ENCODE measurements around the gene MOB3A.

The MOB3A gene

GRCh38 chr19:2123682-2124387 lies 27.7 kb upstream of the MOB3A start:
- DNase-seq (ENCODE audit: low spot score) = no peak

GRCh38 chr19:2122982-2123381 lies 26.9 kb upstream of the MOB3A start:
- no peak for DNase-seq (ENCODE audit: low spot score)

DNA sequence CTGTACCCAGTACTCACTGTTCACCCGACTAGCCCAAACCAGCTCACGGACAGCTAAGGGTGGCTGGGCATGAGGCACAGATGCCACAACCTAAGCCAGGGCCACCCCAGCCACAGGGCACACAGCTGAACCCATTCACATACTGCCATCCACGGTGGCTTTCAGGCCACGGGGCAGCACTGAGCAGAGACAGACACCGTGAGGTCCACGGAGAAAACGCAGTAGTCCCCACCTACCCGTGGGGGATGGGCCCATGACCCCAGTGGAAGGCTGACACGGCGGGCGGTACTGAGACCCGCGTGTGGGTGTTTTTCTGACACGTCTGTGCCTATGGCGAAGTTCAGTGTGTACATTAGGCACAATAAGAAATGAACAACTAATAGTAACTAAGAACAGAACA lies 26.1 kb upstream of the MOB3A start:
- DNase-seq (ENCODE audit: low spot score) = no peak

GRCh38 chr19:2121416-2122051 lies 25.4 kb upstream of the MOB3A start:
- no peak for DNase-seq (ENCODE audit: low spot score)

- no peak for DNase-seq (ENCODE audit: low spot score)
Measured at GRCh38 chr19:2120821-2121220, 24.7 kb upstream of the MOB3A start.

DNA sequence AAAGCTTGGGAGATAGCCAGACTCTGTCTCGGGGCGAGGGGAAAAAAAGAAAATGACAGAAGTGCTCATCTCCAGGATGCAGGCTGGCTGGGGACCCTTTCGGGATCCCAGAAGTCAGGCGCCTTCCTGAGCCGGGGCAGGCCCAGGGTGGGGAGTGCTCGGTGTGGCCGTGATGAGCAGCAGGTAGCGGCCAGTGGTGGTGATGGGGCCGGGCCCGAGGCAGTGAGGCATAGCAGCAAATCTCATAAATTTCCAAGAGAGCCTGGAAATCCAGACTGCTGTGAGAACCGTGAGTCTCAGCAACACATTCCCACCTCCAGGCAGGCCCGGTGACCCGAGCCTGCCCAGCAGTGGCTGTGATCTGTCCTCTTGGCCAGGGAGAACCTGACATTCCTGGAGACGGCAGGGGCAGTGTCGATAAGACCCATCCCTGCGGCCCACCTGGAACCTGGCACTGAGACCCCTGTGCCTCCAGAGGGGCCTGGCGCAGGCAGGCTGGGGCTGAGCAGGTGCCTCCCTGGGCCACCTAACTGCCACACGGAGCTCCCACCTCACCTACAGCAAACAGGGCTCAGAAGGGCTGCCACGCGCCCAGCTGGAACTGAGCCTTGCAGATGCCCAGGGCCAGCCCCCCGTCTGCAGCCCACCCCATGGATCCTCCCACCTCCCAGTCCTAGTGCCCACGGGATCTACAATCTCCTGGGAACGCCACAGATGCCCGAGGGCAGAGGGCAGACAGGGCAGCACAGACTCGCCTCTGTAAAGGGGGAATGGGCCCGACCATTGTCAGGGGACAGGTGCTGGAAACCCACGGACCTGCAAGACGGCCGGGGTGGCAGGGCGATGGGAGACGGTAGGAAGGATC lies 24.0 kb upstream of the MOB3A start:
- DNase-seq (ENCODE audit: low spot score) = no peak

DNA sequence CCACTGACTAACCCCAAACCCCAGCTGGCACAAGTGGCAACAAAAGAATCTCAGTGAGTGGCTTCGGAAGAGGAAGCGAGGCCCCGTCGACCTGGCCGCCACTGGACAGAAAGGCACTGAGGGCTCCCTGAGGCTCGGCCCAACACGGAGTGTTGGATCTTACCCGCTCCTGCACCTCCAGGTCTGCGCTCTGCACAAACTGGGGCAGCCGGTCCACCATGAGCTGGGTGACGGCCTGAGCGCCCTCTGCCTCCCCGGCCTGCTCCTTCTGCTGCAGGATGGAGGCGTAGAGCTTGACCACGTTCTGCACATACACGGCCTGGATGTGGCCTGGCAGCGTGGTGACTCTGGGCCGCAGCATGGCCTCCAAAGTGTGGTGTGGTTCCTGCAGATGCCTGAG lies 22.3 kb upstream of the MOB3A start:
- no peak for DNase-seq (ENCODE audit: low spot score)

- no peak for DNase-seq (ENCODE audit: low spot score)
Measured at GRCh38 chr19:2117215-2117960, 21.3 kb upstream of the MOB3A start.

- DNase-seq (ENCODE audit: low spot score) = no peak
Measured at GRCh38 chr19:2116507-2116906, 20.4 kb upstream of the MOB3A start.

- no peak for DNase-seq (ENCODE audit: low spot score)
Measured at GRCh38 chr19:2115911-2116426, 19.8 kb upstream of the MOB3A start.

- no peak for DNase-seq (ENCODE audit: low spot score)
Measured at GRCh38 chr19:2115324-2115723, 19.2 kb upstream of the MOB3A start.

DNA sequence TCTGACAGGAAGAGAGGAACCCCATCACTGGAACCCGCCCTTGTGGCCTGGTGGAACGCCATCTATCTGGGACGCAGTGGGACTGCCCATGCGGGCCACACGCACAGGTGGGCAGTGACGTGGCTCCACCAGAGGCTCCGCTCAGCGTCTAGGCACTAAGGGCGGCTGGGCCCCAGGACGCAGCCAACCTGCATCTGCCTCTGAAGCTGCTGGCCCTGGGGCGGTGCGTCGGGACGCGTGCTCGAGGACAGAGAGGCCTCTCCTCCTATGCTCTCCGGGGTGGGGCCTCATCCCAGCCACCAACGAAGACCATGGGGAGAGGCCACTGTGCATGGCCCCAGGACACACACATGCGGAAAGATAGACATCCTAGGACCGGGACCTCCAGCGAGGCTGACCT lies 18.7 kb upstream of the MOB3A start:
- DNase-seq (ENCODE audit: low spot score) = no peak

DNA sequence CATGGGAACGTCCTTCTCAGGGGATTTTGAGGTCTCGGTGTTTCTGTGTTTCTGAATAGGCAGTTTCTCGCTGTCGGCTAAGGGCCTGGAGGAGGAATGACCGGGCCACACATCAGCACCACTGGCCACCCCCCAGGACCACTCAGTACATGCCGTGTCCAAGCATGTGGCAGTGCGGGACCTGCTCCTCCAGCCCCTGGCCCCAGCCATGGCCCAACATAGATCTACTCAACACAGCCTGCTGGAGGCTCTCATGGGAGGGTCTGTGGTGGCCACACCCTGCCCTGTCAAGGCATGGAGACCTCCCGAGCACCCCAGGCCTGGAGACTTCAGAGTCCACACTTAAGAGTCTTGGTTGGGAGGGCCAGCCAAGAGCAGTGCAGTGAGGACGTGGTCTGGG lies 18.1 kb upstream of the MOB3A start:
- DNase-seq (ENCODE audit: low spot score) = no peak

- DNase-seq (ENCODE audit: low spot score) = no peak
Measured at GRCh38 chr19:2113439-2114211, 17.5 kb upstream of the MOB3A start.

DNA sequence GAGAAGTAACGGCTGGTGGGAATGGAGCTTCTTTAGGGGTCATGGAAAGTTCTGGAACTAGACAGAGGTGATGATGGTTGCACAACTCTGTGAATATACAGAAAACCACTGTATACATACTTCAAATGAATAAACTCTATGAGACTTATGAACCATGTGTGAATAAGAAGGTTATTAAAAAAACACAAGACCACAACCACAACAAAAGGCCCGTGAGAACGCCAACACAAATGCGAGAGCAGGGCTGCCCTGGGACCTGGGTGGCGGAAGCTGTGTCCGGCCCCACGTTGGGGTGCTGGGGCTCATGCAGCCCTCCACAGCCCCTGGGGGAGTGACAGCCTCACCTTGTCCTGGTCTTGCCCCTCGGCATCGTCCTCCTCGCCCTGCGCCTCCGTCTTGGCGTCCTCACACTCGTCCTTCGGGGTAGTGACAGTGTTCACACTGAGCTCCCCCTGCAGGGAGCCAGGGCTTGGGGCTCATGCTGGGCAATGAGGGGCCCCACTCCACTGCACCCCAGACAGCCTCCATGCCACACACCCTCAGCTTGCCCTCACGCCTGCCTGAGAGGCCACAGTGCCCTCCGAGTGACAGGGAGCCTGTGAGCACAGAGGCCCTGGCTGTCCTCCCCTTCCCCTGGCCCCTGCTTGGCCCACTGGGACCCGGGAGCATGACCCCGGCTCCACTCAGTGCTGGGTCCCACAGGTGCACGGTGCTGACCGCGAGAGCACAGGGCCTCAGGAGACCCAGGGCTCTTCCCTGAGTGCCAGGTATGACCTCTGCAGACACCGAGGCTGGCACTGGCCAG lies 16.6 kb upstream of the MOB3A start:
- peak; percentile 19 for DNase-seq (ENCODE audit: low spot score)

DNA sequence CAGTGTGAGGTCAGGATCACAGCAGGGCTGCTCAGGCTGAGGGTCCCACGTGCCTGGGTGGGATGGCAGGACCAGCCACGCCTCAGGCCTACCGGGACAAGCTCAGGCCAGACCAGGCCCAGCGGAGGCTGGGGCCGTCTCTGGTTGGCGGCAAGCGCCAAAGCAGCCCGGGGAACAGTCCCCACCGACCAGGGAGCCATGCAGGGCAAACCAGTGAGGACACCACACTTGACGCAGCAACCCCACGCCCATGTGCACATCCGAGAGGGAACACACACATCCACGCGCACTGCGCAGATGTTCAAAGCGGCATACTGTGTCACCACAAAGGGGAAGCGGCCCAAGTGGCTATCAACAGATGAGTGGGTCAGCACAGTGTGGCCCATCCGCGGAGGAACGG lies 15.8 kb upstream of the MOB3A start:
- DNase-seq (ENCODE audit: low spot score) = no peak

DNA sequence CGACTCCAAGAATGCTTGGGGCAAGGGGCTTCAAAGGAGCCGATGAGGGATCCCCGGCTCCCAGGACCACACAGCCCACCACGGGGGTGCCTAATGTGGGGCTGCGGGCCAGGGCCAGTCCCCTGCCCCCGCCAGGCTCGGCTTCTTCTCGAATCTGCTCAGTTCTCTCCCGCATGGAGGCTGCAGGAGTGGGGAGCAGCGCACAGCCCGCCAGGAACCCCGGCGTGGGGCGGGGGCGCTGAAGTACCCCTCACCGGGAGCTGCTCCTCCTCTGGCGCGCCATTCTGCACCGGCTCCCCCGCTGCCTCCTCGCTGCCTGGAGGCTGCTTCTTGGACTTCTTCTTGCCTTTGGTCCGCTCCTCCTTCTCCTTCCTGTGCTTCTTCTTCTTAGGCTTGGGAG lies 15.3 kb upstream of the MOB3A start:
- no peak for DNase-seq (ENCODE audit: low spot score)

DNA sequence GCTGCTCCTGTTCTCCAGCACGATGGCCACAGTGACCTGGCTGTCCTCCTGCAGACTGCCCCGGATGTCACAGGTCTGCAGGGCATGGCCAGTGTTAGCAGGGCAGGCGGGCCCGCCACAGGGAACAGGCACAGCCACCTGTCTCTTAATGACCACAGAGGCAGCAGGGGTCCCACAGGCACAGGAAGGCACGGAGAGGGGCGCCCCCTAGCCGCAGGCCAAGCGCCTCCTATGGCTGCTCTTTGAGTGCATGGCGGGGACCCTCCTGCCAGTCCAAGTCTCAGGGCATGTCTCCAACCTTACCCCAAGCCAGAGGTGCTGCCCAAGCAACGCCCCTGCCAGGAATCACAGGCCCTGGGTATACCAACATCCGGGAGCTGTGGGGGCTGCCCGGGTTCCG lies 14.7 kb upstream of the MOB3A start:
- DNase-seq (ENCODE audit: low spot score) = no peak

DNA sequence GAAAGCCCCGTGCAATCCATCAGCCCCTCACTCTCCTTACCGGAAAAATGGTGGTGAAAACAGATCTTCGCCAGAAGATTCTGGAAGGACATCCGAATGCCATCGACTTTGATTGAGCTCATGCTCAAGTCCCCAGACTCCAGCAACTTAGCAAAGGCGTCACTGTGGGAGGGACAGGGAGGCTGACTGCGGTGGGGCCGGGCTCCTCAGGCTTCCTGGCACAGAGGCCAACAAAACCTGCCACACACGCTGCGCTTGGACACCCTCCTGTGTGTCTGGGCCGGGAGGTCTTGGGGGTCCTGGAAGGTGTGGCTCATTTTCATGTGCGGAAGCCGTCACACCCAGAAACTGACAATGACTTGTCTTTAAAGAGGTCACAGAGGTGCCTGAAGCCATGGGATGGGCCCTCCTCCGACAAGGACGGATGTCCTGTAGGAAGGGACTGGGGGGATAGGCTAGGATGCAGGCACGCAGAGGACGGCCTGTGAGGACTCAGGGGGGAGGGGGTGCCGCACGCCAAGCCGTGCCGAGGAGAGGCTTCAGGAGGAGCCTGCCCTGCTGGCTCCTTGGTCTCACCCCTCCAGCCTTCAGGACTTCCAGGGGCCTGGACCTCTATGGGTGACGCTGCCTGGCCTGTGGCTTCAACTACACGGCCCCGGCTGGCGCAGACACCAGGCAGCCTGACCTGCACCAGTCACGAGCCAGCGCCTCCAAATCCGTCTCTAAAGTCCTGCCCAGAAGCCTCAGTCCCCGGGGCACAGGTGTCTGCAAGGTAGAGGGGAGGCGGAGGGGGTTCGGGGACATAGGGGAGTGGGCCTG lies 13.1 kb upstream of the MOB3A start:
- DNase-seq (ENCODE audit: low spot score) = no peak
